Neural cell (in vitro differentiated cells): ENCODE measurements around the gene B4GALT1. TPM values are rescaled to one million over a fixed set of nuclear protein-coding genes. Genes with fewer than 3 reads are reported as not detected.

Experiments
- H2AFZ ChIP-seq: fragments of 200-600, 300-800 bp; sonication (generic), shearing (Covaris generic); 2 replicates; pipeline ENCODE4 v1.6.0; 2014; ENCODE audit warnings: low read depth, mild to moderate bottlenecking, antibody characterized with exemption, low read length, moderate library complexity
- H3F3A ChIP-seq: fragments of 200-600 bp; shearing (Covaris generic); 2 replicates; pipeline ENCODE4 v1.6.1; 2016; ENCODE audit warnings: mild to moderate bottlenecking, moderate library complexity, mixed read lengths, antibody characterized with exemption, low read length; ENCODE audit not compliant: insufficient read depth, poor library complexity, severe bottlenecking
- H3K27ac ChIP-seq: fragments of 200-600, 300-800 bp; sonication (generic), shearing (Covaris generic); 2 replicates; pipeline ENCODE4 v1.5.1; 2014; ENCODE audit warnings: mild to moderate bottlenecking, low read length, moderate library complexity
- H3K27me3 ChIP-seq: fragments of 300-800, 200-600 bp; sonication (generic), shearing (Covaris generic); 2 replicates; pipeline ENCODE4 v1.6.0; 2014; ENCODE audit warnings: mild to moderate bottlenecking, low read depth, low read length, moderate library complexity; ENCODE audit not compliant: insufficient read depth
- H3K36me3 ChIP-seq: fragments of 300-800, 200-600 bp; sonication (generic), shearing (Covaris generic); 2 replicates; pipeline ENCODE4 v1.5.1; 2014; ENCODE audit warnings: mild to moderate bottlenecking, antibody characterized with exemption, low read length, moderate library complexity; ENCODE audit not compliant: insufficient read depth
- H3K4me2 ChIP-seq: fragments of 300-800, 200-600 bp; sonication (generic), shearing (Covaris generic); 2 replicates; pipeline ENCODE4 v1.6.0; 2014; ENCODE audit warnings: mild to moderate bottlenecking, low read length
- H3K4me3 ChIP-seq: fragments of 300-800, 200-600 bp; sonication (generic), shearing (Covaris generic); 2 replicates; pipeline ENCODE4 v1.5.1; 2014; ENCODE audit warnings: mild to moderate bottlenecking, low read length, moderate library complexity
- H3K79me2 ChIP-seq: fragments of 200-600 bp; shearing (Covaris generic); replicated peaks from 2 replicates; pipeline ENCODE4 v1.6.0; 2014; ENCODE audit warnings: mild to moderate bottlenecking, low read length, moderate library complexity; ENCODE audit not compliant: insufficient read depth
- H3K9ac ChIP-seq: fragments of 300-800, 200-600 bp; sonication (generic), shearing (Covaris generic); 2 replicates; pipeline ENCODE4 v1.6.1; 2016; ENCODE audit warnings: mild to moderate bottlenecking, low read length, mixed read lengths
- H3K9me2 ChIP-seq: fragments of 200-600 bp; shearing (Covaris generic); 2 replicates; pipeline ENCODE4 v1.6.1; 2016; ENCODE audit warnings: mild to moderate bottlenecking, low read length, mixed read lengths; ENCODE audit not compliant: insufficient read depth
- H3K9me3 ChIP-seq: fragments of 200-600, 300-800 bp; sonication (generic), shearing (Covaris generic); 2 replicates; pipeline ENCODE4 v1.6.1; 2016; ENCODE audit warnings: mild to moderate bottlenecking, mixed run types, low read length, moderate library complexity, mixed read lengths
- H4K20me1 ChIP-seq: fragments of 200-600 bp; shearing (Covaris generic); 2 replicates; pipeline ENCODE4 v1.6.1; 2016; ENCODE audit warnings: mild to moderate bottlenecking, mixed run types; ENCODE audit not compliant: insufficient read depth
- EP300 ChIP-seq: fragments of 450-650 bp; conservative IDR thresholded peaks from 2 replicates; pipeline ENCODE4 v1.6.1; 2014; ENCODE audit warnings: antibody characterized with exemption, mild to moderate bottlenecking, moderate library complexity; ENCODE audit not compliant: poor library complexity, severe bottlenecking
- EZH2 ChIP-seq: fragments of 200-600, 300-800 bp; shearing (Covaris generic), sonication (generic); IDR thresholded peaks from 2 replicates; pipeline ENCODE4 v1.6.1; 2014; ENCODE audit warnings: antibody characterized with exemption, low read length, borderline replicate concordance, mild to moderate bottlenecking; ENCODE audit not compliant: insufficient read depth, poor library complexity, severe bottlenecking
- MXI1 ChIP-seq: fragments of 450-650 bp; conservative IDR thresholded peaks from 2 replicates; pipeline ENCODE4 v1.6.1; 2014; ENCODE audit warnings: antibody characterized with exemption, mild to moderate bottlenecking; ENCODE audit not compliant: poor library complexity, severe bottlenecking
- POLR2AphosphoS5 ChIP-seq: IDR thresholded peaks from 2 replicates; pipeline ENCODE4 v1.6.1; 2012
- RAD21 ChIP-seq: fragments of 450-650 bp; conservative IDR thresholded peaks from 2 replicates; pipeline ENCODE4 v1.6.1; 2014; ENCODE audit warnings: antibody characterized with exemption, mild to moderate bottlenecking, moderate library complexity
- SMC3 ChIP-seq: fragments of 450-650 bp; conservative IDR thresholded peaks from 2 replicates; pipeline ENCODE4 v1.6.1; 2014; ENCODE audit warnings: antibody characterized with exemption, mild to moderate bottlenecking, moderate library complexity; ENCODE audit not compliant: poor library complexity
- TAF1 ChIP-seq: IDR thresholded peaks from 2 replicates; pipeline ENCODE4 v1.6.1; 2012; ENCODE audit warnings: low read depth
- polyA minus RNA-seq: library from RNA; depleted of rRNA, polyadenylated mRNA; stranded (reverse); fragments of >200 nt; gene quantifications from 2 replicates; pipeline ENCODE4 v1.2.3, GENCODE V29; 2014
- polyA plus RNA-seq: library from polyadenylated mRNA; depleted of rRNA; stranded (reverse); fragments of >200 nt; gene quantifications from 2 replicates; pipeline ENCODE4 v1.2.3, GENCODE V29; 2014
- TF ChIP-seq, protein P1 (sequence below): IDR thresholded peaks from 2 replicates; pipeline ENCODE4 v1.6.1; 2012; ENCODE audit warnings: borderline replicate concordance
- TF ChIP-seq, protein P2 (sequence below): fragments of 450-650 bp; IDR thresholded peaks from 2 replicates; pipeline ENCODE4 v1.5.1; 2014; ENCODE audit warnings: antibody characterized with exemption, mild to moderate bottlenecking, moderate library complexity; ENCODE audit not compliant: poor library complexity, severe bottlenecking

The B4GALT1 gene, protein sequence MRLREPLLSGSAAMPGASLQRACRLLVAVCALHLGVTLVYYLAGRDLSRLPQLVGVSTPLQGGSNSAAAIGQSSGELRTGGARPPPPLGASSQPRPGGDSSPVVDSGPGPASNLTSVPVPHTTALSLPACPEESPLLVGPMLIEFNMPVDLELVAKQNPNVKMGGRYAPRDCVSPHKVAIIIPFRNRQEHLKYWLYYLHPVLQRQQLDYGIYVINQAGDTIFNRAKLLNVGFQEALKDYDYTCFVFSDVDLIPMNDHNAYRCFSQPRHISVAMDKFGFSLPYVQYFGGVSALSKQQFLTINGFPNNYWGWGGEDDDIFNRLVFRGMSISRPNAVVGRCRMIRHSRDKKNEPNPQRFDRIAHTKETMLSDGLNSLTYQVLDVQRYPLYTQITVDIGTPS
- polyA plus RNA-seq = 0.41 and 0.90 TPM in 2 replicates
- polyA minus RNA-seq = 0.93 and 0.97 TPM in 2 replicates

DNA sequence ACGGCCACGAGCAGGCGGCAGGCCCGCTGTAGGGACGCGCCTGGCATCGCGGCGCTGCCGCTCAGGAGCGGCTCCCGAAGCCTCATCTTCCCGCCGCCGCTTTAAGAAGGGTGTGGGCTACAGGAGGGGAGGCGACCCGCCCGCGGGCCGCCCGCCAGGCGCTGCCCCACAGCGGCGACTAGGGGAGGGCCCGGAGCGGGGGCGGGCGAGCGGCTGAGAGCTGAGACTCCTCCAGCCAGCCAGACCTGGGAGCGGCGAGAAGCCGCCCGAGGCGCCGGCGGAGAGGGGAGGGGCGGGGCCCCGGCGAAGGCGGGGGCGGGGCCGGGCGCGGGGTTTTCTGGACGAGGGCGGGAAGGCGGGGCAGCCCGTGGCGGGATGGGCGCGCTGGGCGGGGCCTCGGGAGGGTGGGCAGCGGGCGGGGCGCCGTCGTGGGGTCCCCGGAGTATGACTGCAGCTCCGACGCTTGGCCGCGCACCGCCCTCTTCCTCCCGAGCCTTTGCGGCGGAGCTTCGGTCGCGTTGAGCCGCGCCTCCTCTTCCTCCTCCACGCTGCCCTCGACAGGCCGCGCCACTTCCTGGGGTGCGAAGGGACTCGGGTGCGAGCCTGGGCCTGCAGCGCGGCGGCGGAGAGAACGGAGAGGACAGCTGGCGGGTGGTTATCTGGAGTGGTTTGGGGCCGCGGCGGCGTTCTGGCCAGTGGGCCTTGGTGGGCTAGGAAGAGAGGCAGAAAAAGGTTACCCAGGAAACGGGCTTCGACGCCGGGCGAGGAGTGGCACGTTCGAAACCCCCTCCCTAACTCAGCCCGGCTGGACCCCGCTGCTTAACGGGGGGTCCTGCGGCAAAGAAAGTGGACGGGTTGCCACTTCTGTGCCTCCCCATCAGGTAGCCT is at the start of gene B4GALT1:
B4GALT1 (minus strand) TSS at position 253 of the 888 bp plus-strand sequence; CDS start at position 86, 167 bp downstream.
- Histone ChIP-seq H3K79me2 (no peaks in the 10 kb centered on the region), H3K9me2 (no peaks in the 10 kb centered on the region), H3K36me3 (no peaks in the 10 kb centered on the region), H3K9me3 (no peaks in the 10 kb centered on the region), H3K9ac (peak within 1 kb of the TSS; percentile 69), H2AFZ (peak within 1 kb of the TSS; percentile 94), H3F3A (no peaks in the 10 kb centered on the region), H3K27me3 (no peaks in the 10 kb centered on the region), H3K4me3 (peak within 1 kb of the TSS; percentile 91), H3K27ac (no peak within 1 kb of the TSS), H4K20me1 (no peaks in the 10 kb centered on the region), H3K4me2 (peak within 1 kb of the TSS; percentile 55)
- TF ChIP-seq, protein P1, sequence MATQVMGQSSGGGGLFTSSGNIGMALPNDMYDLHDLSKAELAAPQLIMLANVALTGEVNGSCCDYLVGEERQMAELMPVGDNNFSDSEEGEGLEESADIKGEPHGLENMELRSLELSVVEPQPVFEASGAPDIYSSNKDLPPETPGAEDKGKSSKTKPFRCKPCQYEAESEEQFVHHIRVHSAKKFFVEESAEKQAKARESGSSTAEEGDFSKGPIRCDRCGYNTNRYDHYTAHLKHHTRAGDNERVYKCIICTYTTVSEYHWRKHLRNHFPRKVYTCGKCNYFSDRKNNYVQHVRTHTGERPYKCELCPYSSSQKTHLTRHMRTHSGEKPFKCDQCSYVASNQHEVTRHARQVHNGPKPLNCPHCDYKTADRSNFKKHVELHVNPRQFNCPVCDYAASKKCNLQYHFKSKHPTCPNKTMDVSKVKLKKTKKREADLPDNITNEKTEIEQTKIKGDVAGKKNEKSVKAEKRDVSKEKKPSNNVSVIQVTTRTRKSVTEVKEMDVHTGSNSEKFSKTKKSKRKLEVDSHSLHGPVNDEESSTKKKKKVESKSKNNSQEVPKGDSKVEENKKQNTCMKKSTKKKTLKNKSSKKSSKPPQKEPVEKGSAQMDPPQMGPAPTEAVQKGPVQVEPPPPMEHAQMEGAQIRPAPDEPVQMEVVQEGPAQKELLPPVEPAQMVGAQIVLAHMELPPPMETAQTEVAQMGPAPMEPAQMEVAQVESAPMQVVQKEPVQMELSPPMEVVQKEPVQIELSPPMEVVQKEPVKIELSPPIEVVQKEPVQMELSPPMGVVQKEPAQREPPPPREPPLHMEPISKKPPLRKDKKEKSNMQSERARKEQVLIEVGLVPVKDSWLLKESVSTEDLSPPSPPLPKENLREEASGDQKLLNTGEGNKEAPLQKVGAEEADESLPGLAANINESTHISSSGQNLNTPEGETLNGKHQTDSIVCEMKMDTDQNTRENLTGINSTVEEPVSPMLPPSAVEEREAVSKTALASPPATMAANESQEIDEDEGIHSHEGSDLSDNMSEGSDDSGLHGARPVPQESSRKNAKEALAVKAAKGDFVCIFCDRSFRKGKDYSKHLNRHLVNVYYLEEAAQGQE = peak; percentile 18
- TF ChIP-seq TAF1 (peak; percentile 15), RAD21 (no peak), POLR2AphosphoS5 (peak; percentile 46), EZH2 (no peak), MXI1 (peak; percentile 39)

DNA sequence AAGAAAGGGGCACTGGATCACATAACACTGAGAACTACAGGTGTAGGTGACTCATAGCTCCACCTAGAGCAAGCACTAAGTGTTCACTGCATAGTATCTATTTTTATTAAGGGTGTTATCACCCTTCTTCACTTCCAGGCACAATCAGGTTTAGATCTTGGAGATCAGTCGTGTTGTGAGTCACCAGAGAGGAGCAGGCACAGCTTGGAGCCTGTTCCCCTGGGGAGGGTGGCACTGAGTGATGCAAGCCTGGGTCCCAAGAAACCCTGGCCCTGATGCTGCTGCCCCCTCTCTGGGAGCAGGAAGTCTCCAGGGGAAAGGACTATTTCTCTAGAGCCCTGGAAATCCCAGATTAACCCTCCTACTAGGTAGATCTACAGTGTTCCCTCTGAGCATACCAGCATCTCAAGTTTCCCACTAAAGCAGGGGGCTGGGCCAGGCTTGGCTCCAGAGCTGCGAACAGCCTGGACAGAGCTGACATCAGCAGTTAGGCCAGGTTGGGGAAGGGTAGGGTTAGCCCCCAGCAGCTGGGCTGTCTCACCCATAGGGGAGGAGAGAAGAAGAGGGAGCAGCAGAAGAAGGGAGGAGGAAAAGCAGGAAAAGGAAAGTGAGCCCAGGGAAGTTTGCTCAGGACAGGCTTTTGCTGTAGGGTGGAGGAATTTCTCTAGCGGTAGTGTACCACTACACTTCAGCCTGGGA is 44.7 kb upstream of the B4GALT1 start:
- Histone ChIP-seq H3K4me3 (no peak overlapping the region), H2AFZ (no peak overlapping the region), H4K20me1 (no peaks in the 10 kb centered on the region), H3K36me3 (no peaks in the 10 kb centered on the region), H3K4me2 (no peak overlapping the region), H3K9ac (no peak overlapping the region), H3K9me2 (no peaks in the 10 kb centered on the region), H3K27ac (no peak overlapping the region), H3K9me3 (no peaks in the 10 kb centered on the region), H3K79me2 (no peaks in the 10 kb centered on the region), H3F3A (no peaks in the 10 kb centered on the region), H3K27me3 (no peaks in the 10 kb centered on the region)
- TF ChIP-seq EP300 (no peak), POLR2AphosphoS5 (no peak), TAF1 (no peak), SMC3 (no peak), RAD21 (no peak), MXI1 (no peak), EZH2 (no peak)
- TF ChIP-seq, protein P1 = no peak
- TF ChIP-seq, protein P2, sequence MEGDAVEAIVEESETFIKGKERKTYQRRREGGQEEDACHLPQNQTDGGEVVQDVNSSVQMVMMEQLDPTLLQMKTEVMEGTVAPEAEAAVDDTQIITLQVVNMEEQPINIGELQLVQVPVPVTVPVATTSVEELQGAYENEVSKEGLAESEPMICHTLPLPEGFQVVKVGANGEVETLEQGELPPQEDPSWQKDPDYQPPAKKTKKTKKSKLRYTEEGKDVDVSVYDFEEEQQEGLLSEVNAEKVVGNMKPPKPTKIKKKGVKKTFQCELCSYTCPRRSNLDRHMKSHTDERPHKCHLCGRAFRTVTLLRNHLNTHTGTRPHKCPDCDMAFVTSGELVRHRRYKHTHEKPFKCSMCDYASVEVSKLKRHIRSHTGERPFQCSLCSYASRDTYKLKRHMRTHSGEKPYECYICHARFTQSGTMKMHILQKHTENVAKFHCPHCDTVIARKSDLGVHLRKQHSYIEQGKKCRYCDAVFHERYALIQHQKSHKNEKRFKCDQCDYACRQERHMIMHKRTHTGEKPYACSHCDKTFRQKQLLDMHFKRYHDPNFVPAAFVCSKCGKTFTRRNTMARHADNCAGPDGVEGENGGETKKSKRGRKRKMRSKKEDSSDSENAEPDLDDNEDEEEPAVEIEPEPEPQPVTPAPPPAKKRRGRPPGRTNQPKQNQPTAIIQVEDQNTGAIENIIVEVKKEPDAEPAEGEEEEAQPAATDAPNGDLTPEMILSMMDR = no peak
